ENCODE measurements around the gene VPS37C.

Gene VPS37C

GRCh38 chr11:61172356-61172755 lies 11.1 kb upstream of the VPS37C start:
- Histone ChIP-seq H3K18ac (ENCODE audit: low read length) (no peak overlapping the region), H3K4ac (ENCODE audit: low read depth, low read length) (no peak overlapping the region), H3K4me2 (ENCODE audit: low read length) (no peak overlapping the region), H3K9ac (ENCODE audit: low read length) (no peak overlapping the region), H2AK5ac (ENCODE audit: low read length) (no peak overlapping the region), H4K91ac (ENCODE audit: low read depth, low read length) (no peak overlapping the region), H3K23ac (ENCODE audit: low read length) (no peak overlapping the region), H4K8ac (ENCODE audit: low read depth, low read length) (no peak overlapping the region), H3K14ac (ENCODE audit: low read length) (no peak overlapping the region), H3K4me3 (ENCODE audit: low read depth, low read length) (no peak overlapping the region), H3K79me2 (ENCODE audit: control insufficient read depth, insufficient read depth, low read length, poor library complexity) (no peaks in the 10 kb centered on the region), H4K12ac (ENCODE audit: low read depth, low read length) (no peak overlapping the region), H3K27me3 (ENCODE audit: insufficient read depth, low read length) (no peaks in the 10 kb centered on the region), H2BK120ac (ENCODE audit: insufficient read depth, low read length, poor library complexity) (no peak overlapping the region), H3K27ac (ENCODE audit: low read depth, low read length) (no peak overlapping the region), H2AFZ (ENCODE audit: insufficient read depth, low read length, poor library complexity) (no peak overlapping the region), H3K9me3 (ENCODE audit: insufficient read depth, low read depth, low read length) (peaks cover 2% of the 10 kb centered on the region), H2BK5ac (ENCODE audit: low read depth, low read length, poor library complexity) (no peak overlapping the region), H3K36me3 (ENCODE audit: control insufficient read depth in 1 of 2, insufficient read depth in 2 of 2, low read length in 2 of 2) (no peaks in the 10 kb centered on the region), H2BK12ac (ENCODE audit: low read length) (no peak overlapping the region), H3K4me1 (ENCODE audit: control insufficient read depth in 1 of 2, insufficient read depth in 2 of 2, low read length in 2 of 2) (no peaks in the 10 kb centered on the region), H3K79me1 (ENCODE audit: low read length) (no peaks in the 10 kb centered on the region)
- no CpG with 5 or more reads among the region's 5 CpGs for WGBS (ENCODE audit: extremely low coverage, insufficient coverage, insufficient read length)
- no peak for DNase-seq

- no peak overlapping the region for H3K9ac ChIP-seq (ENCODE audit: low read length)
- H3K4me2 ChIP-seq (ENCODE audit: low read length): no peak overlapping the region
- H3K14ac ChIP-seq (ENCODE audit: low read length): no peak overlapping the region
- no peak overlapping the region for H3K18ac ChIP-seq (ENCODE audit: low read length)
- H3K9me3 ChIP-seq (ENCODE audit: insufficient read depth, low read depth, low read length): peaks cover 4% of the 10 kb centered on the region
- H2AFZ ChIP-seq (ENCODE audit: insufficient read depth, low read length, poor library complexity): no peak overlapping the region
- H3K23ac ChIP-seq (ENCODE audit: low read length): no peak overlapping the region
- 100% methylated on average over 1 of the region's 3 CpGs for WGBS (ENCODE audit: extremely low coverage, insufficient coverage, insufficient read length)
- H4K8ac ChIP-seq (ENCODE audit: low read depth, low read length): no peak overlapping the region
- H2BK12ac ChIP-seq (ENCODE audit: low read length): no peak overlapping the region
- no peak overlapping the region for H2BK5ac ChIP-seq (ENCODE audit: low read depth, low read length, poor library complexity)
- no peak overlapping the region for H4K12ac ChIP-seq (ENCODE audit: low read depth, low read length)
- H2BK120ac ChIP-seq (ENCODE audit: insufficient read depth, low read length, poor library complexity): no peak overlapping the region
- no peak overlapping the region for H4K91ac ChIP-seq (ENCODE audit: low read depth, low read length)
- H2AK5ac ChIP-seq (ENCODE audit: low read length): no peak overlapping the region
- H3K27ac ChIP-seq (ENCODE audit: low read depth, low read length): no peak overlapping the region
- no peaks in the 10 kb centered on the region for H3K36me3 ChIP-seq (ENCODE audit: control insufficient read depth in 1 of 2, insufficient read depth in 2 of 2, low read length in 2 of 2)
- H3K4ac ChIP-seq (ENCODE audit: low read depth, low read length): no peak overlapping the region
- no peak overlapping the region for H3K4me3 ChIP-seq (ENCODE audit: low read depth, low read length)
- no peaks in the 10 kb centered on the region for H3K27me3 ChIP-seq (ENCODE audit: insufficient read depth, low read length)
- H3K79me1 ChIP-seq (ENCODE audit: low read length): no peaks in the 10 kb centered on the region
- DNase-seq: no peak
- no peaks in the 10 kb centered on the region for H3K4me1 ChIP-seq (ENCODE audit: control insufficient read depth in 1 of 2, insufficient read depth in 2 of 2, low read length in 2 of 2)
- H3K79me2 ChIP-seq (ENCODE audit: control insufficient read depth, insufficient read depth, low read length, poor library complexity): no peaks in the 10 kb centered on the region
Measured at GRCh38 chr11:61171907-61172306, 10.7 kb upstream of the VPS37C start.

GRCh38 chr11:61170566-61170965 lies 9.3 kb upstream of the VPS37C start:
- no peak overlapping the region for H4K91ac ChIP-seq (ENCODE audit: low read depth, low read length)
- H3K79me2 ChIP-seq (ENCODE audit: control insufficient read depth, insufficient read depth, low read length, poor library complexity): no peaks in the 10 kb centered on the region
- no peak overlapping the region for H3K9ac ChIP-seq (ENCODE audit: low read length)
- no peak overlapping the region for H3K18ac ChIP-seq (ENCODE audit: low read length)
- no peaks in the 10 kb centered on the region for H3K79me1 ChIP-seq (ENCODE audit: low read length)
- no peak overlapping the region for H3K4me3 ChIP-seq (ENCODE audit: low read depth, low read length)
- H2AFZ ChIP-seq (ENCODE audit: insufficient read depth, low read length, poor library complexity): no peak overlapping the region
- peaks cover 4% of the 10 kb centered on the region for H3K9me3 ChIP-seq (ENCODE audit: insufficient read depth, low read depth, low read length)
- H3K23ac ChIP-seq (ENCODE audit: low read length): no peak overlapping the region
- DNase-seq: no peak
- no peak overlapping the region for H3K4ac ChIP-seq (ENCODE audit: low read depth, low read length)
- H2AK5ac ChIP-seq (ENCODE audit: low read length): no peak overlapping the region
- no peak overlapping the region for H4K12ac ChIP-seq (ENCODE audit: low read depth, low read length)
- no peak overlapping the region for H4K8ac ChIP-seq (ENCODE audit: low read depth, low read length)
- H3K27me3 ChIP-seq (ENCODE audit: insufficient read depth, low read length): no peaks in the 10 kb centered on the region
- no peak overlapping the region for H3K4me2 ChIP-seq (ENCODE audit: low read length)
- no peak overlapping the region for H3K27ac ChIP-seq (ENCODE audit: low read depth, low read length)
- H2BK12ac ChIP-seq (ENCODE audit: low read length): no peak overlapping the region
- no CpG with 5 or more reads among the region's 9 CpGs for WGBS (ENCODE audit: extremely low coverage, insufficient coverage, insufficient read length)
- H2BK5ac ChIP-seq (ENCODE audit: low read depth, low read length, poor library complexity): no peak overlapping the region
- H3K36me3 ChIP-seq (ENCODE audit: control insufficient read depth in 1 of 2, insufficient read depth in 2 of 2, low read length in 2 of 2): no peaks in the 10 kb centered on the region
- no peak overlapping the region for H2BK120ac ChIP-seq (ENCODE audit: insufficient read depth, low read length, poor library complexity)
- H3K4me1 ChIP-seq (ENCODE audit: control insufficient read depth in 1 of 2, insufficient read depth in 2 of 2, low read length in 2 of 2): no peaks in the 10 kb centered on the region
- no peak overlapping the region for H3K14ac ChIP-seq (ENCODE audit: low read length)

GRCh38 chr11:61168800-61169199 lies 7.6 kb upstream of the VPS37C start:
- no peak overlapping the region for H2BK120ac ChIP-seq (ENCODE audit: insufficient read depth, low read length, poor library complexity)
- peaks cover 4% of the 10 kb centered on the region for H3K9me3 ChIP-seq (ENCODE audit: insufficient read depth, low read depth, low read length)
- no peak overlapping the region for H3K14ac ChIP-seq (ENCODE audit: low read length)
- no peak overlapping the region for H3K9ac ChIP-seq (ENCODE audit: low read length)
- no peak overlapping the region for H2AFZ ChIP-seq (ENCODE audit: insufficient read depth, low read length, poor library complexity)
- no peak overlapping the region for H3K4ac ChIP-seq (ENCODE audit: low read depth, low read length)
- no peak overlapping the region for H2BK5ac ChIP-seq (ENCODE audit: low read depth, low read length, poor library complexity)
- no peak overlapping the region for H3K18ac ChIP-seq (ENCODE audit: low read length)
- no peak overlapping the region for H3K4me2 ChIP-seq (ENCODE audit: low read length)
- H2BK12ac ChIP-seq (ENCODE audit: low read length): no peak overlapping the region
- WGBS (ENCODE audit: extremely low coverage, insufficient coverage, insufficient read length): no CpG with 5 or more reads among the region's 1 CpG
- no peaks in the 10 kb centered on the region for H3K79me2 ChIP-seq (ENCODE audit: control insufficient read depth, insufficient read depth, low read length, poor library complexity)
- H4K91ac ChIP-seq (ENCODE audit: low read depth, low read length): no peak overlapping the region
- no peak overlapping the region for H2AK5ac ChIP-seq (ENCODE audit: low read length)
- no peak overlapping the region for H3K23ac ChIP-seq (ENCODE audit: low read length)
- peaks cover 5% of the 10 kb centered on the region for H3K79me1 ChIP-seq (ENCODE audit: low read length)
- no peak overlapping the region for H3K27ac ChIP-seq (ENCODE audit: low read depth, low read length)
- no peaks in the 10 kb centered on the region for H3K27me3 ChIP-seq (ENCODE audit: insufficient read depth, low read length)
- H4K8ac ChIP-seq (ENCODE audit: low read depth, low read length): no peak overlapping the region
- H3K36me3 ChIP-seq (ENCODE audit: control insufficient read depth in 1 of 2, insufficient read depth in 2 of 2, low read length in 2 of 2): no peaks in the 10 kb centered on the region
- no peak overlapping the region for H3K4me3 ChIP-seq (ENCODE audit: low read depth, low read length)
- H3K4me1 ChIP-seq (ENCODE audit: control insufficient read depth in 1 of 2, insufficient read depth in 2 of 2, low read length in 2 of 2): peaks cover 6 to 7% of the 10 kb centered on the region in 2 experiments
- no peak overlapping the region for H4K12ac ChIP-seq (ENCODE audit: low read depth, low read length)
- DNase-seq: no peak

Data from trophoblast cell (in vitro differentiated cells and primary cell).